Measurements from ENCODE around the gene SERTAD1.
A peak's percentile ranks its signal among the peaks of the same experiment; 100 is the strongest.
"Not testable (repeated sequence)": the region's sequence is repeated elsewhere in the genome, so short reads cannot be mapped to it uniquely, and the experiment has no call there.

Gene SERTAD1

DNA sequence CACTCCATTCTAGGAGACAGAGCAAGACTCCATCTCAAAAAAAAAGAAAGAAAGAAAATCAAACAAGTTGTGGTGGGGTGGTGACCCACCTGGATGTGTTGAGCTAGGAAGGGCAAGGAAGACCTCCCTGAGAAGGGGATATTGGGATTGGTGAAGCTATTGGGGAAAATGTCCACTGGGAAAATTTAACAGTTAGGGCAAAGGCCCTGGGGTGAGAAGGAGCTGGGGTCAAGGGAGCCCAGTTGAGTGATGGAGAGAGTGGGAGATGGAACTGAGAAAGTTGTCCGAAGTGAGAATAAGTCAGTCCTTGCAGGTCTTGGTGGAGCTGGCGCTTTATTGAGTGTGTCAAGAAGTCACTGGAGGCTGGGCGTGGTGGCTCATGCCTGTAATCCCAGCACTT lies 12.5 kb upstream of the SERTAD1 start:
- Histone ChIP-seq H3K79me2 (ENCODE audit: low read length) (peaks cover 14% of the 10 kb centered on the region), H4K20me1 (ENCODE audit: insufficient read depth, low read length) (no peaks in the 10 kb centered on the region), H3K9me2 (replicated peaks; ENCODE audit: insufficient read depth, low read length) (no peaks in the 10 kb centered on the region), H3K9ac (ENCODE audit: low read length) (no peak overlapping the region), H3K27me3 (replicated peaks; ENCODE audit: insufficient read depth, low read length) (no peaks in the 10 kb centered on the region), H3K4me1 (ENCODE audit: low read length) (peaks cover 9% of the 10 kb centered on the region; the same call in 1 of the 2 replicates), H3K4me2 (ENCODE audit: low read depth, low read length) (no peak overlapping the region), H2AFZ (ENCODE audit: low read length) (no peak overlapping the region), H3K36me3 (replicated peaks; ENCODE audit: insufficient read depth, low read length) (no peaks in the 10 kb centered on the region), H3K4me3 (ENCODE audit: low read length) (no peak overlapping the region), H3K27ac (ENCODE audit: low read length) (no peak overlapping the region), H3F3A (ENCODE audit: insufficient read depth, low read length) (0 out of 2 replicates have a peak, but pooled peaks cover 9% of the 10 kb centered on the region), H3K9me3 (replicated peaks; ENCODE audit: insufficient read depth, low read length) (no peaks in the 10 kb centered on the region)
- TF ChIP-seq, protein P1, sequence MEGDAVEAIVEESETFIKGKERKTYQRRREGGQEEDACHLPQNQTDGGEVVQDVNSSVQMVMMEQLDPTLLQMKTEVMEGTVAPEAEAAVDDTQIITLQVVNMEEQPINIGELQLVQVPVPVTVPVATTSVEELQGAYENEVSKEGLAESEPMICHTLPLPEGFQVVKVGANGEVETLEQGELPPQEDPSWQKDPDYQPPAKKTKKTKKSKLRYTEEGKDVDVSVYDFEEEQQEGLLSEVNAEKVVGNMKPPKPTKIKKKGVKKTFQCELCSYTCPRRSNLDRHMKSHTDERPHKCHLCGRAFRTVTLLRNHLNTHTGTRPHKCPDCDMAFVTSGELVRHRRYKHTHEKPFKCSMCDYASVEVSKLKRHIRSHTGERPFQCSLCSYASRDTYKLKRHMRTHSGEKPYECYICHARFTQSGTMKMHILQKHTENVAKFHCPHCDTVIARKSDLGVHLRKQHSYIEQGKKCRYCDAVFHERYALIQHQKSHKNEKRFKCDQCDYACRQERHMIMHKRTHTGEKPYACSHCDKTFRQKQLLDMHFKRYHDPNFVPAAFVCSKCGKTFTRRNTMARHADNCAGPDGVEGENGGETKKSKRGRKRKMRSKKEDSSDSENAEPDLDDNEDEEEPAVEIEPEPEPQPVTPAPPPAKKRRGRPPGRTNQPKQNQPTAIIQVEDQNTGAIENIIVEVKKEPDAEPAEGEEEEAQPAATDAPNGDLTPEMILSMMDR (IDR thresholded peaks at IDR 0.05; ENCODE audit: low read length) = no peak
- TF ChIP-seq EZH2phosphoT487 (IDR thresholded peaks at IDR 0.05; ENCODE audit: low read length) (no peak), EZH2 (optimal IDR thresholded peaks at IDR 0.05; ENCODE audit: low read depth, low read length) (no peak)
- no peak for DNase-seq

DNA sequence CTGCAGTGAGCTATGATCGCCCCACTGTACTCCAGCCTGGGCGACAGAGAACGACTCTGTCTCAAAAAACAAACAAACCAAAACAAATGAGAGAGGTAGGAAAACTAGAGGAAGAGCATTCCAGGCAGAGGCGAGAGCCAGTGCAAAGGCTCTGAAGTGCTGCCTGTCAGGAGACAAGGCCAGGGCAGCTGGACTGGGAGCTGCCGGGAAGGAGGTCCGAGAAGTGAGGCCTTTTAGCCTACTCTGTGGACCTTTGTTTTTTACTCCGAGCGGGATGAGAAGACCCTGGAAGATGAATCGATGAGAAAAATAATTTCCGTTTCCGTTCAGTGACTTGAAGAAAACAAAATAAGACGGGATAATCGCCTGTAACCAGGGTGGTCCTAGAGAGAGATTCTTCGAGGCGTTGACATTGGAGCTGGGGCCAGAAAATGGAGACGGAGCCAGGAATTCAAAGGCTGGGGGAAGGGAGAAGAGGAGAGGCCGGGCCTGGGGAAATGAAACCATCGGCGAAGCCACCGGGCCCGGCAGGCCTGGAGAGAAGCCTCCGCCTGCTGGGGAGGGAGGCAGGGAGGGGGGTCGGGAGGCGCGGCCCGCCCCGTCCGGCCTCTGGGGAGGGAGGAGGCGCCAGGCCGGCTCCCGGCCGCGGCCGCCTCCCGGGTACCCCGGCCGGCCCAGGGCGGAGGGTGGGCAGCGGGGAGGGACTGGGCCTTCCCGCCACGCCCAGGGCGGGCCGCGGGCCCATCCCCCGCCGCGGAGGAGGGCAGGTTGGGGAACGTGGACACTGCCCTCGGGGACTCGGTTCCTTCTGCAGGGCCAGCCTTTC lies 7.8 kb upstream of the SERTAD1 start:
- Histone ChIP-seq H2AFZ (ENCODE audit: low read length) (peak overlapping the region; percentile 72), H3K36me3 (replicated peaks; ENCODE audit: insufficient read depth, low read length) (no peaks in the 10 kb centered on the region), H3F3A (ENCODE audit: insufficient read depth, low read length) (0 out of 2 replicates have a peak, but pooled peaks cover 10% of the 10 kb centered on the region), H3K27me3 (replicated peaks; ENCODE audit: insufficient read depth, low read length) (no peaks in the 10 kb centered on the region), H3K27ac (ENCODE audit: low read length) (peak overlapping the region; percentile 29; the same call in 1 of the 2 replicates), H3K79me2 (ENCODE audit: low read length) (no peaks in the 10 kb centered on the region), H3K4me1 (ENCODE audit: low read length) (peaks cover 5% of the 10 kb centered on the region; the same call in 1 of the 2 replicates), H3K9me3 (replicated peaks; ENCODE audit: insufficient read depth, low read length) (no peaks in the 10 kb centered on the region), H3K9me2 (replicated peaks; ENCODE audit: insufficient read depth, low read length) (no peaks in the 10 kb centered on the region), H3K9ac (ENCODE audit: low read length) (peak overlapping the region; percentile 59; the same call in 1 of the 2 replicates), H3K4me3 (ENCODE audit: low read length) (peak overlapping the region; percentile 55; the same call in 1 of the 2 replicates), H3K4me2 (ENCODE audit: low read depth, low read length) (peak overlapping the region; percentile 64), H4K20me1 (ENCODE audit: insufficient read depth, low read length) (no peaks in the 10 kb centered on the region)
- no peak for TF ChIP-seq EZH2phosphoT487 (IDR thresholded peaks at IDR 0.05; ENCODE audit: low read length)
- TF ChIP-seq, protein P1 (IDR thresholded peaks at IDR 0.05; ENCODE audit: low read length) = no peak
- peak; percentile 52 for DNase-seq

DNA sequence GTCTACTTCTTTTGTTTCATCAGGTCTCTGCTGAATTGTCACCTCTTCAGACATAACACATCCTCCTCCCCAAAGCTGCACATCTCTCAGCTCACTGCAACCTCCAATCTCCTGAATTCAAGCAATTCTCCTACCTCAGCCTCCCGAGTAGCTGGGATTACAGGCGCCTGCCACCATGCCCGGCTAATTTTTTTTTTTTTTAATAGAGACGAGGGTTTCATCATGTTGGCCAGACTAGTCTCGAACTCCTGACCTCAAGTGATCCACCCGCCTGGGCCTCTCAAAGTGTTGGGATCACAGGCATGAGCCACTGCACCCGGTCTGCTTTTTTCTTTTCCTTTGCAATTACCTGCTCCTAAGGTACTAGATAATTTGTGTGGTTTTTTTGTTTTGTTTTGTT lies 7.0 kb upstream of the SERTAD1 start:
- H3K36me3 ChIP-seq (replicated peaks; ENCODE audit: insufficient read depth, low read length); H3K4me3 ChIP-seq (ENCODE audit: low read length); DNase-seq; H2AFZ ChIP-seq (ENCODE audit: low read length); H3K9ac ChIP-seq (ENCODE audit: low read length); H3K4me1 ChIP-seq (ENCODE audit: low read length); H3K9me3 ChIP-seq (replicated peaks; ENCODE audit: insufficient read depth, low read length); H3K27me3 ChIP-seq (replicated peaks; ENCODE audit: insufficient read depth, low read length); H3K9me2 ChIP-seq (replicated peaks; ENCODE audit: insufficient read depth, low read length); H4K20me1 ChIP-seq (ENCODE audit: insufficient read depth, low read length); H3K4me2 ChIP-seq (ENCODE audit: low read depth, low read length); H3K27ac ChIP-seq (ENCODE audit: low read length); H3K79me2 ChIP-seq (ENCODE audit: low read length): not testable (repeated sequence)
- 0 out of 2 replicates have a peak, but pooled peaks cover 10% of the 10 kb centered on the region for H3F3A ChIP-seq (ENCODE audit: insufficient read depth, low read length)

DNA sequence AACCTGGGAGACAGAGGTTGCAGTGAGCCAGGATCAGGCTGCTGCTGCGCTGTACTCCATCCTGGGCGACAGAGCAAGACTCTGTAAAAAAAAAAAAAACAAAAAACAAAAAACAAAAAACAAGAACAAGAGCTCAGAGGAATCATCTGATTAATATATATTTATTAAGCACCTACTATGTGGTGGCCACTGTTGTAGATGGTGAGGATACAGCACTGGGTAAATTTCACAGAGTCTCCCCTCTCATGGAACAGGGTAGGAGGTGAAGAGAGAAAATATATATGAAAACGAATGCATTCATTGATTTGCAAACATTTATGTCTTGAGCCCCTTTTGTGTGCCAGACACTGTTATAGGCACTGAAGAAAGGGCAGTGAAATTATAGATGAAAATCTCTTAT lies 5.9 kb upstream of the SERTAD1 start:
- Histone ChIP-seq H3F3A (ENCODE audit: insufficient read depth, low read length) (0 out of 2 replicates have a peak, but pooled peaks cover 10% of the 10 kb centered on the region), H3K4me2 (ENCODE audit: low read depth, low read length) (no peak overlapping the region), H3K9ac (ENCODE audit: low read length) (no peak overlapping the region), H3K4me1 (ENCODE audit: low read length) (peaks cover 5% of the 10 kb centered on the region; the same call in 1 of the 2 replicates), H3K9me2 (replicated peaks; ENCODE audit: insufficient read depth, low read length) (no peaks in the 10 kb centered on the region), H3K79me2 (ENCODE audit: low read length) (no peaks in the 10 kb centered on the region), H3K4me3 (ENCODE audit: low read length) (no peak overlapping the region), H3K36me3 (replicated peaks; ENCODE audit: insufficient read depth, low read length) (no peaks in the 10 kb centered on the region), H3K9me3 (replicated peaks; ENCODE audit: insufficient read depth, low read length) (no peaks in the 10 kb centered on the region), H3K27ac (ENCODE audit: low read length) (no peak overlapping the region), H4K20me1 (ENCODE audit: insufficient read depth, low read length) (no peaks in the 10 kb centered on the region), H2AFZ (ENCODE audit: low read length) (no peak overlapping the region), H3K27me3 (replicated peaks; ENCODE audit: insufficient read depth, low read length) (no peaks in the 10 kb centered on the region)
- TF ChIP-seq EZH2phosphoT487 (IDR thresholded peaks at IDR 0.05; ENCODE audit: low read length) = no peak
- no peak for DNase-seq

DNA sequence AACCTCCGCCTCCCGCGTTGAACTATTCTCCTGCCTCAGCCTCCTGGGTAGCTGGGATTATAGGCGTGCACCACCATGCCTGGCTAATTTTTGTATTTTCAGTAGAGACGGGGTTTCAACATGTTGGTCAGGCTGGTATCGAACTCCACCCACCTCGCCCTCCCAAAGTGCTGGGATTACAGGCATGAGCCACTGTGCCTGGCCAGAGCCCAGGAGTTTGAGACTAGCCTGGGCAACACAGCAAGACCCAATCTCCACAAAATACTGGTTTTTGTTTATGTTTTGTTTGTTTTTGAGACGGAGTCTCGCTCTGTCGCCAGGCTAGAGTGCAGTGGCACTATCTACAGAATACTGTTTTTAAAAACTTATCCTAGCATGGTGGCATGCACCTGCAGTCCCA lies 4.5 kb upstream of the SERTAD1 start:
- H3K79me2 ChIP-seq (ENCODE audit: low read length); H3K4me1 ChIP-seq (ENCODE audit: low read length): not testable (repeated sequence)

DNA sequence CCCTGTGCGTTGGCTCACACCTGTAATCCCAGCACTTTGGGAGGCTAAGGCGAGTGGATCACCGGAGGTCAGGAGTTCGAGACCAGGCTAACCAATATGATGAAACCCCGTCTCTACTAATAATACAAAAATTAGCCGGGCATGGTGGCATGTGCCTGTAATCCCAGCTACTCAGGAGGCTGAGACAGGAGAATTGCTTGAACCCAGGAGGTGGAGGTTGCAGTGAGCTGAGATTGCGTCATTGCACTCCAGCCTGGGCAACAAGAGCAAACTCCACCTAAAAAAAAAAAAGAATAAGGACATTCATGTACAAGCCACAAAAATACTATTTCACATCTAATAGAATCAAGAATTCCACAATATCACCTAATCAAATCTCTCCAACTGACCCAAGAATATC lies 2.4 kb upstream of the SERTAD1 start:
- not testable (repeated sequence) for H4K20me1 ChIP-seq (ENCODE audit: insufficient read depth, low read length)

More for the DNA sequence above, 4.5 kb upstream of the SERTAD1 start:
- 0 out of 2 replicates have a peak, but pooled peaks cover 10% of the 10 kb centered on the region for H3F3A ChIP-seq (ENCODE audit: insufficient read depth, low read length)
- H3K36me3 ChIP-seq (replicated peaks; ENCODE audit: insufficient read depth, low read length); H3K9ac ChIP-seq (ENCODE audit: low read length); H3K9me2 ChIP-seq (replicated peaks; ENCODE audit: insufficient read depth, low read length); H2AFZ ChIP-seq (ENCODE audit: low read length); H4K20me1 ChIP-seq (ENCODE audit: insufficient read depth, low read length); DNase-seq; H3K4me3 ChIP-seq (ENCODE audit: low read length); H3K9me3 ChIP-seq (replicated peaks; ENCODE audit: insufficient read depth, low read length); H3K27ac ChIP-seq (ENCODE audit: low read length); H3K4me2 ChIP-seq (ENCODE audit: low read depth, low read length); H3K27me3 ChIP-seq (replicated peaks; ENCODE audit: insufficient read depth, low read length): not testable (repeated sequence)

More for the DNA sequence above, 2.4 kb upstream of the SERTAD1 start:
- not testable (repeated sequence) for H3K4me2 ChIP-seq (ENCODE audit: low read depth, low read length); H3F3A ChIP-seq (ENCODE audit: insufficient read depth, low read length); H3K4me1 ChIP-seq (ENCODE audit: low read length); H3K36me3 ChIP-seq (replicated peaks; ENCODE audit: insufficient read depth, low read length); H3K27ac ChIP-seq (ENCODE audit: low read length); H3K27me3 ChIP-seq (replicated peaks; ENCODE audit: insufficient read depth, low read length); H3K4me3 ChIP-seq (ENCODE audit: low read length); H3K79me2 ChIP-seq (ENCODE audit: low read length); H2AFZ ChIP-seq (ENCODE audit: low read length); H3K9me2 ChIP-seq (replicated peaks; ENCODE audit: insufficient read depth, low read length); DNase-seq; H3K9ac ChIP-seq (ENCODE audit: low read length); H3K9me3 ChIP-seq (replicated peaks; ENCODE audit: insufficient read depth, low read length)

Data from MM.1S (cell line).